ENCODE measurements around the gene PSG7.
"Not testable (repeated sequence)": the region's sequence is repeated elsewhere in the genome, so short reads cannot be mapped to it uniquely, and the experiment has no call there.

The PSG7 gene

GRCh38 chr19:42937107-42937506, at the start of gene PSG7:
PSG7 (minus strand) TSS chr19:42937207; CDS start chr19:42937076, 131 bp downstream.
- not testable (repeated sequence) for DNase-seq

DNA sequence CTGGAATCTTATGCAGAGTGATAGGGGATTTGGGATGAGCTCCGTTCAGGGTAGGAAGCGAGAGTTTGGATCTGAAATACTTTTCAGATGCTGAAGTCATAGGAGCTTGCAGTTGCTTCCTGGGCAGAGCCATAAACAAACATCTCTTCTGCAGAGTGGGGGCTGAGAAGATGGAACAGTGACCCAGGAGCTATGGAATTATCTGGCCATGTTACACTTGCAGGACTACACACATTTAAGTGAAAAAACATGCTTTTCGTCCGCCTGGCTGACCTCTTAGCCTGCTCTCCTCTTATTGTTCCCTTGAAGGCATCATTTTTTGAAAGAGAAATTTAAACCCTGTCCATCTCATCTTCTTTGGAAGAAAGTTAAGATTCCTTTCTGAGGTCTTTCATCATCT, 48.6 kb upstream of the PSG7 start:
- DNase-seq, result no peak

- DNase-seq, result not testable (repeated sequence)
Measured at GRCh38 chr19:42982111-42982510, 45.1 kb upstream of the PSG7 start.

DNA sequence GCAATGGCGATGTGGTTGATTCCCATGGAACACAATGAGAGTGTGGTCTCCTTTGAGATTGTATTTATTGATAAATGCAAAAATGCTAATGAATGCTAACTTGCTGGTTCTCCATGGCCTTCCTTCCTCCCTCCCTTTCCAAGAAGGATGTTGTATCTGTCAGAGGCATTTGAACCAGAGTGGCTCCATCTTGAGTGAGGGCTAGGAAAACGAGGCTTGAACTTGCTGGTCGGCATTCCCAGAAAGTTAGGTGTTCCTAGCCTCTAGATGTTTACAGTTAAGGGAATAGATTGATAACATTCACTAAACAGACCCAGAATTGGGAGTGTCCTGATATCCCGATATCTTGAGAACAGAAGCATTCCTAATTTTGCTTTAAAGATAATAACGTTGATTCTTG, 34.4 kb upstream of the PSG7 start:
- not testable (repeated sequence) for DNase-seq

- no peak for DNase-seq
Measured at GRCh38 chr19:42965176-42965575, 28.2 kb upstream of the PSG7 start.

- no peak for DNase-seq
Measured at GRCh38 chr19:42961119-42961518, 24.1 kb upstream of the PSG7 start.

DNA sequence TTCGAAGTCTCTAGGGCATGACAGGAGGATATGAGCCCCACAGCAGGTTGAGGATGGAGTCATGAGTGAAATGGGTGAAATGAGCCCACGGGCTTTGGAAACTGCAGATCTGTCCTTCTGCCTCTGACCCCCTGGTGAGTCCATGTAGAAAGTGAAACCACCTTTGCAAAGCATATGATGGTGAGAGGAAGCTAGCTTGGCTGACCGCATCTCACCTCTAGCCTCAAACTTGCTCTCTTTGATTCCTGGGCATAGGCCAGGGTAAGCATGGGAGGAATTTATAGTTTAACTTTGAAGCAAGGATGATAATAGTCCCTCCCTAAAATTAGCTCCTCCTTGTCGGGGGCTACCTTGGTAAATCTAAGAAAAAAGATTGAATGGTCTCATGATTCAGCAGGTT, 15.1 kb upstream of the PSG7 start:
- DNase-seq, result not testable (repeated sequence)

DNA sequence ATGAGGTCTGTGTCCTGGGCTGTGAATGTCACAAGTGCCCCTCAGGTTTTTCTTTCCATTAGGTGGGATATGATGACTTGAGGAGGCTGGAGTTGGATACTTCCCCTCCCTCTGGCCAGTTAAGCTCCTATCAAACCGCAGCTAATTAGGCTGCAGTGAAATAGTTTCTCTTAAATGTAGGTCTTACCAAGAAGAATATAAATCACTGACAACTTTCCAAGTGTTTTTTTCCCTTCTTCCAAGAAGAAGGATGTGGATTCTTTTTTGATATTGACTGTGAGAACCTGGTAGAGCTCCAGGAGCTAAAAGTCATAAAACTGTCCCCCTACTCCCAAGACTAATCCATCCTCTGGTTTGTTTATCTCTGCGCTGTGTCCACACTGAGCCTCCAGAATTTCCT, 14.5 kb upstream of the PSG7 start:
- not testable (repeated sequence) for DNase-seq

- no peak for DNase-seq
Measured at GRCh38 chr19:42942187-42942789, 5.3 kb upstream of the PSG7 start.

DNA sequence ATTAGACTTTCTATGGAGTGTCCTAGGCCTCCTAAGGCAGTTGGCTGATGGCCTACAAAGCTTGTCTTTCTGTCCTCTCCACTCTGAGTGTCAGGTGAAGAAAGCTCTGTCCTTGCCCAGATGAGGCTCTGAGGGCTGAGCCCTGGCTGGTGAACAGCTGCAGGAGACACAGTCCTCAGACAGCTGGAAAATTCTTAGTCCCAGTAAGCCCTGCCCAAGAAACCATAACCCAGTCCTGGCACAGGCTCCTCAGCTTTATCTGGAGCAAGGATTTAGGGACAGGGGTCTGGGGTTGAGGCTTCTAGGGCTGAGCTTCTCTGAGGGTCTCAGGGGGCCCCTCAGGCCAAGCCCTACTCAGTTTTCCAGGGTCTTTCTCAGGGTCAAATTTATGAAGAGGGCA, 2.3 kb downstream of the PSG7 start:
- not testable (repeated sequence) for DNase-seq

- DNase-seq, result not testable (repeated sequence)
Measured at GRCh38 chr19:42934183-42934582, 2.8 kb downstream of the PSG7 start.

GRCh38 chr19:42933412-42933811, 3.6 kb downstream of the PSG7 start:
- not testable (repeated sequence) for DNase-seq

GRCh38 chr19:42932485-42933101, 4.4 kb downstream of the PSG7 start:
- DNase-seq, result not testable (repeated sequence)

GRCh38 chr19:42930214-42930613, 6.8 kb downstream of the PSG7 start:
- not testable (repeated sequence) for DNase-seq

DNA sequence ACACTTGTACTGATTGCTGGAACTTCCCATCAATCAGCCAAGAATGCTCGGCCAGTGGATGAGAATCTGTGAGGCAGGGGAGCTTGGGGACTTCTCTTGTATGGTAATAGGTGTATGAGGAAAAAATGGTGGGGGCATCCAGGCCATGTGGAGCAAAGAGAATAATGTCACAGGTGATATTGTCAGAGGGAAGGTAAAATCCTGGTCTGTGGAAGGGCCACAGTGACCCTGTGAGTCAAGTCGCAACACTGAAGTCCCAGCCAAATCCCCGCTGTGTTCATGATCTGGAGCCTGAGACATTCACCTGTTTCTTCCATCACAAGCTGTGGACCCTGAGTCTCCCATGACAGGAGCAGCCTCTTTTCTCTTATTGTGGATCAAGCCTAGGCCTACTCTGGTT, 8.1 kb downstream of the PSG7 start:
- no peak for DNase-seq

DNA sequence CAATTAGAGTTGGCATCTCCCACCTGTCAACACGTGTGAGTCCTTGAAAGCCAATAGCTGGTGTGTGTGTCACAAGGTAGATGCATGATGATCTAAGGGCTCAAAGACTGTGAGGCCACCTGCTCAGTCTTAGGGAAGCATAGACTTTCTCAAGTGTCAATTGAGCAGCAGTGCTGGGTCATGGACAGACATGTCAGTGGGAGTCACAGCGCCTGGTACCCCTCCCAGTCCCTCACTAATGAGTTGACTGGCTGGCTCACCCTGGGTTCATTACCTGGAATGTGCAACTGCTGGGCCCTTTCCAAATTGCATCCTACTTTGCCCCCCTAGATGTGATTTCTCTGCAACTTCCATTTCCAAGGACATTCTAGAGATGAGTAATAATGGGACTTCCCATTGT, 10.2 kb downstream of the PSG7 start:
- no peak for DNase-seq

GRCh38 chr19:42923106-42923505, 13.9 kb downstream of the PSG7 start:
- DNase-seq, result peak; percentile 1

DNA sequence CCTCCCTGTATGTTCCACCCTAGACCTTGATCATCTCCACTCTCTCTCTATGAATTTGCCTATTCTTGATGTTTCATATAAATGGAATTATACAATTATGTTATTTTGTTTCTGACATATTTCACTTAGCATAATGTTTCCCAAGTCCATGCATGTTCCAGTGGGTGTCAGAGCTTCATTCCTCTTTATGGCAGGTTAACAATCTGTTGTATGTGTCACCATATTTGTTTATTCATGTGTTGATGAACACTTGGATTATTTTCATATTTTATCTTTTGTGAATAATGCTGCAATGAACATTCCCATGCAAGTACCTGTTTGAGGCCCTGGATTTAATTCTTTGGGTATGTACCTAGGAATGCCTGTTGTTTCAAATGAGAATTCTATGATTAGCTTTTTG, 16.0 kb downstream of the PSG7 start:
- DNase-seq, result not testable (repeated sequence)

DNA sequence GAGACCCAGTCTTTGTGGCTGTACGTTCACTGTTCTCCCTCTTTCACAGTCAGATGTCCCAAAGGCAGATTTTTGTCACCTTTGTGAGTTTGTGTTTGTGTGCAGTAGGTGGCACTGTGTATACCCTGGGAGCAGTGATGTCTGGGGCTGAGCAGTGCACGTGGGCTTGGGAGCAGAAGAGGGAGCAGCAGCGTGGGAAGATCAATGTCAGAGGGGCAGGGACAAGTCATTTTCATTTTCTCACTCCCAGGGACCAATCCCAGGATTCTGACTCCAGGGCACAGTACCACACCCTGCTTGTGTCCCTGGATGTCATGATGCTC, 17.3 kb downstream of the PSG7 start:
- DNase-seq, result no peak

DNA sequence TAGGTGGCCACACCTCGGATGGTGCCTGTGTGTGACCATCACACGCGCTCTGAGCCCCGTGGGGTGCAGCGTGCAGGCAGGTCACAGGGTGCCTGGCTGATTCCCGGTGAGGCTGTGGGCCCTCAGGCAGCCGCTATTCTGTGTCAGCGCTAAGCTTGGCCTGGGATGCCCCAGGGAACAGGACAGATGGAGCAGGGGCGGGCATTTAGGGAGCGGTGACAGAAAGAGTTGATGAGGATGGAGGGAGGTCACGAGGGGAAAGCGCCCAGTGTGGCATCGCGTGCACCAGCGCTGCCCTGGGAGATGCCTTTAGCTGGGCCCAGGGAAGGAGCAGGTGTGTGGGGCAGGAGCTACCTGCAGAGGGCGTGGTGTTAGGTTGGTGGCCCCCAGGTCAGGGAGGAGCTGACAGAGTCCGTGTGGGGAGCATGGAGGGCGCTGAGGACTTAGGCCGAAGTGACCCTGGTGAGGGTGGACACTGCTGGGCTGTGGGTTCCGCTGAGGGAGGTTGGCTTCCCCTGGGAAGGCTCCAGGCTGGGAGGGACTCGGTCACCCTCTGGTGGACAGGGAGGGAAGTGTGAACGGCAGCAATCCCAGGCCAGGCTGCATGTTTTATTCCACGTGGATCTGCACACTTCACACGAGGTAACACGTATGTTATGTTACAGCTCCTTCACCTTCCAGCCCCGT, 17.8 kb downstream of the PSG7 start:
- not testable (repeated sequence) for DNase-seq

GRCh38 chr19:42918377-42919069, 18.5 kb downstream of the PSG7 start:
- DNase-seq, result not testable (repeated sequence)

DNA sequence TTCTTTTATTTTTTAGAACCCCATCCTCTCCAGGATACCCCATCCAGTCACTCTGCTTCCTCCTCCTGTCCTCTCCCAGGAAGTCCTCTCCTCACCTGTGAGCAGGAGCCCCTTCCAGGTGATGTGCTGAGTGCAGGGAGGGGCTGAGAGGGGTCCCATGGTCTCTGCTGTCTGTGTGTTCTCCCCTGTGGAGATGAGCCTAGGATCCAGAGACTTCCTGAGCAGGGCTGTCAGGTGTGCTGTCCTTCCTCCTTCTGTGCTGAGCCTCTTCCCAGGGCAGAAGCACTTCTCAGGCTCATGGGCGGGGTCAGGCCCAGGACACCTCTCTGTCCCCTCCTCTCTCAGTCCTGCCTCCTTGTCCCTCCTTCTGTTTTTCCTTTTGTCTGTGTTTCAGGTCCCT, 19.4 kb downstream of the PSG7 start, which contains the start of gene PSG6:
Gene PSG6 (minus strand): TSS at position 261 of the 400 bp plus-strand sequence. CDS start 102 bp downstream, at position 159.
- DNase-seq, result not testable (repeated sequence)

DNA sequence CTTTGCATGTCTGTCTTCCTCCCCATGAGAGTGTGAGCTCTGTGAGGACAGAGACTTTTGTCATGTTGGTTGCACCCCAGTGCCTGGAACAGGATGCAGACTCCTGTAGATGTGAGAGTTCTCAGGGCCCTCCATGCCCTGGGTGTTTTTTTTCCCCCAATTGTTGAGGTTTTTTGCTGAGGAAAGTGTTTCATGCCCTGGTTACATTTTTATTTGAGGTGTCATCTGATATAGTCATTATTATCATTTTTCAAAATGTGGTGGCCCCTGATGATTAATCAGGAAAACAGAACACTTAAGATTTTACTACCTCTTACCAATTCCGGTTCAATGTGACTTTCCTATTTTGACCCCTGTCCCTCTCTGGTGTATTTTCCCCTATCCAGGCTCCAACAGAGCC, 20.1 kb downstream of the PSG7 start:
- DNase-seq, result not testable (repeated sequence)

DNA sequence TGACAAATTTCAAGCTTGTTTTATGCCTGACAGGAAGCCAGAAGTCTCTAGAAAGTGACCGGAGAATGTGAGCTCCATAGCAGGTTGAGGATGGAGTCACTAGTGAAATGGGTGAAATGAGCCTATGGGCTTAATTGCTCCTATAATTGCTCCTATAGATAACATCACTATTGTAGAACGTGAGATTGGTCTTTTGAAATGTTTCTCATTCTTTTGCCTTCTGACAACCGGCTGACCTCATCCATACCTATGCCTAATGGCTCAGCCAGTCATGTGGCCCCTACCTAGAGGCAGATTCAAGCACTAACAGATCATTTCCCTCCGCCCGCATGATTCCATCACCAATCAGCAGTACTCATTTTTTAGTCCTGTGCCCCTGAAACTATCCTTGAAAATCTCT, 23.5 kb downstream of the PSG7 start:
- not testable (repeated sequence) for DNase-seq
